Inflammatory macrophage treated with lipopolysaccharide for 4 hours (primary cell): ENCODE data around the gene CST6.

ENCODE experiments used
- DNase-seq: peaks from one replicate; pipeline ENCODE4 v3.0.0-alpha.2; 2020

Gene CST6

GRCh38 chr11:66011785-66012303 lies at the start of gene CST6:
Gene CST6, plus strand, starts transcription at chr11:66012008. Its CDS starts 37 bp downstream, at chr11:66012045.
- no peak for DNase-seq

- no peak for DNase-seq
Measured at GRCh38 chr11:65962141-65962564, 49.7 kb upstream of the CST6 start.

DNA sequence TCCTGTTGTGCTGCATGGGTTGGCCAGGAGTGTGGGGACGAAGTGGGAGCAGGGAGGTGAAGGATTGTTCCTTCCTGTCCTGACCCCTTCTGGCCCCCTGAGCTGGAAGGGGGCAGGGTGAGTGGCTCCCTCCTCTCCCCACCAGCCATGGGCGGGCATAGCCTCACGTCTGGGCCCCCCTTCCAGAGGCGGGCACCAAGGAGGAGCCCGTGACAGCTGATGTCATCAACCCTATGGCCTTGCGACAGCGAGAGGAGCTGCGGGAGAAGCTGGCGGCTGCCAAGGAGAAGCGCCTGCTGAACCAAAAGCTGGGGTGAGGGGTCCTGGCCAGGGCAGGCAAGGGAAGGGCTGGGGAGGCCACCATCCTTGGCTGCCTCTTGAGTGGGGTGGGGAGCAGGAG lies 46.9 kb upstream of the CST6 start:
- no peak for DNase-seq

DNA sequence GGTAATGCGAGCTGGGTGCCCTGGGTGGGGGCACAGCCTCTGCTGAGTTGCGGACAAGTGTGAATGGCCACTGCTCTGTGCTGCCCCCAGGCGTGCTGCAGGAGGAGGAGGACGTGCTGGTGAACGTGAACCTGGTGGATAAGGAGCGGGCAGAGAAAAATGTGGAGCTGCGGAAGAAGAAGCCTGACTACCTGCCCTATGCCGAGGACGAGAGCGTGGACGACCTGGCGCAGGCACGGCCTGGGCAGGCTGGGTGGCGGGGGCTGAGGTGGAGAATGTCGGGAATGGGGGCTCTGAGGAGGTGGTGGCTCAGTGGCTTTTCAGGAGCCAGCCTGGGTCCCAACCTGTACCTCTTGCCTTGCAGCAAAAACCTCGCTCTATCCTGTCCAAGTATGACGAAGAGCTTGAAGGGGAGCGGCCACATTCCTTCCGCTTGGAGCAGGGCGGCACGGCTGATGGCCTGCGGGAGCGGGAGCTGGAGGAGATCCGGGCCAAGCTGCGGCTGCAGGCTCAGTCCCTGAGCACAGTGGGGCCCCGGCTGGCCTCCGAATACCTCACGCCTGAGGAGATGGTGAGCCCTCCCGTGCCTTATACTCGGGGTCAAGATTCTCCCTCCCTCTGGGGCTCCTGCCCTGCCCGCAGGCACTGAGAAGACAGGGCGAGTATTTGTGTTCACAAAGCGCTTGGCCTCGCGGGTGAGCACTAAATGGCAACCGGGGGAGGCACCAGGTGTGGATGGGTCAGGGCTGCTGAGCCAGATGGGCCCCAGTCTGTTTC lies 45.6 kb upstream of the CST6 start:
- no peak for DNase-seq

DNA sequence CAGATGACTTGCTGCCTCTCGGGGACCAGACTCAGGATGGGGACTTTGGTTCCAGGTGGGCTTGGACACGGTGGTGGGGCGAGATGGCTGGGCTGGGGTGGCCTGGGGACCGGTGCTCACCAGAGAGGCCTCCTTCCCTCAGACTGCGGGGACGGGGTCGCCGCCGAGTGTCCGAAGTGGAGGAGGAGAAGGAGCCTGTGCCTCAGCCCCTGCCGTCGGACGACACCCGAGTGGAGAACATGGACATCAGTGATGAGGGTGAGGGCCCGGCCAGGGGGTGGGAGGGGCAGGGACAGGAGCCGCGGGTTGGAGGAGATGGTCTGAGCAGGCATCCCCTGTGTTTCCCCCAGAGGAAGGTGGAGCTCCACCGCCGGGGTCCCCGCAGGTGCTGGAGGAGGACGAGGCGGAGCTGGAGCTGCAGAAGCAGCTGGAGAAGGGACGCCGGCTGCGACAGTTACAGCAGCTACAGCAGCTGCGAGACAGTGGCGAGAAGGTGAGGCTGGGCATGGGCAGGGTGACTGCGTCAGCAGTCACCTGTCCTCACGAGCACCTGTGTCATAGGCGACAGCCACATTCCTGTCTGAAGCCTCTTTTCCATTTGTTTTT lies 44.4 kb upstream of the CST6 start:
- no peak for DNase-seq

DNA sequence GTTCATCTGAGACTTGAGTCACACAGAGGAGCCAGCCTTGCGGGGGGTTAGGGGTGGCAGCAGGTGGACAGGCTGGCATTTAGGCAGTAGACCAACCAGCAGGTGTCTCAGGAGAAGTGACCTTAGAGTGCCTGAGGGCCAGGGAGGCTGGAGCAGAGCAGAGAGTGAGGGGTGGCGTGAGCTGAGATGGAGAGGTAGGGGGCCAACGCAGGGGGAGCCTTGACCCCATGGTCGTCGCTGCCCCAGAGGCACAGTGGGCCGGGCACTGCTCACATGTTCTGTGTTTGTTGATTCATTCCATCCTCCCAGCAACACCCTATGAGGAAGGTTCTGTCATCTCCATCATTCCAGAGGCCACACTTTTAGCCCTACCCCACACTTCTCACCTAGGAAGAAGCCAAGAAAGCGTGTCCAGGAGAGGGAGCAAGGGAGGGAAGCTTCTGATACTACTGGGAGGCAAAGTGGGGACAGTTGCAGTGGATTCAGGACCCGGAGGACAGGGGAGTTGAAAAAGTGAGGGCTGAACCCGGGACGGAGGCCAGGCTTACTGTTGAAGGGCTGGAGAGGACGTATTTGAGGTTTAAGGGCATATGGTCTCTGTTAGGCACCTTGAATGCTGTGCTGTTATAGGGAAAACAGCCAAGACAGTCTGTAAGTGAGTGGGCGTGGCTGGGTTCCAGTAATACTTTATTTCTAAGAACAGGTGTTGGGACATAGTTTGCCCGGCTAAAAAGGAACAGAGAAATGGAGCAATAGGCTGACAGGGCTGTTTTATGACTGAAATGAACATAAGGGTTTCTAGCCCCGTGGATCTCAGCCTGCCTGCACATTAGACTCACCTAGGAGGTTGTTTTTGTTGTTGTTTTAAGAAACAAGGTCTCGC lies 43.0 kb upstream of the CST6 start:
- DNase-seq, result peak; percentile 77

DNA sequence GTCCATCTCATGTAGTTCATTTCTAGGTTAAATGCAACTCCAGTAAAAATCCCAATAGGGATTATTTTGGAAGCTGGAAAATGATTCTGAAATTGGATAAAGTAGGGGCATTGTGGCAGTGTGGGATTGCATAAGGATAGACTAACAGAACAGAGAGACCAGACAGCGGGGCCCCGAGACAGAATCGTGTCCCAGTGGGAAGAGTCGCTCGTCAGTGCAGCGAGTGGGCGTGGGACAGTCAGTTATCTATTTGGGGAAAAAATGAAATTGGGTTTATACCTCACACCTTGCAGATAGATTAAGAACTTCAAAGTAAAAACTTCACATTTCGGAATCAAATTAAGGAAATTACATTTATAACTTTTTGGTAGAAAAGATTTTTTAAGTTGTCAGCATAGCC lies 39.7 kb upstream of the CST6 start:
- DNase-seq, result no peak

DNA sequence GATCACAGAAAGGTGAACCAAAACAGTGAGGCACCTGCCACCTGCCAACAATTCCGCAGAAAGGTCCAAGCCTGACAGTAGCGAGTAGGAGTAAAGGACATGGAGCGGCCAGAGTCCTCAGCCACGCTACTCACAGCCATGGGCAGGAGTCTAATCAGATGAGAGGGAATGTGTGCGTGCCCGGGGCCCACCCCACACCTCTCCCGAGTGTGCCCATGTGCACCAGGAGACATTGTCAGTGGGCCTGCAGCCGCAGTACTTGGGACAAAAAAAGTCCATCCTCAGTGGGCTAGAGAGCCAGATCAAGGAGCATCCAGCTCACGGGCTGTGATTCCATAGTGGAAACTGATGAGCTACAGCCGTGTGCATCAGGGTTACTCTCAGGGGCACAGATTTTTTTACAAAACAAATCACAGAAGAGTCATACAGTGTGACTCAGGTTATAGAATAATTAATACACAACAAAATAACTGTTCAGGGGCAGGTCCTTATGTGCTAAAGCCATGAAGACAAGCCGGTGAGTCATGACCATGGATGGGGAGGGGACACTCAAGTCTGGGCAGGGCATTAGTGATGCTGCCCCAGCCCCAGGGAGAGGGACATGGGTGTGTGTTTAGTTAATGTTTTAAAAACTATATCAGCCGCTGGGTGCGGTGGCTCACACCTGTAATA lies 38.2 kb upstream of the CST6 start:
- no peak for DNase-seq

- no peak for DNase-seq
Measured at GRCh38 chr11:65975771-65976170, 36.0 kb upstream of the CST6 start.

- no peak for DNase-seq
Measured at GRCh38 chr11:65976216-65977176, 35.3 kb upstream of the CST6 start.

DNA sequence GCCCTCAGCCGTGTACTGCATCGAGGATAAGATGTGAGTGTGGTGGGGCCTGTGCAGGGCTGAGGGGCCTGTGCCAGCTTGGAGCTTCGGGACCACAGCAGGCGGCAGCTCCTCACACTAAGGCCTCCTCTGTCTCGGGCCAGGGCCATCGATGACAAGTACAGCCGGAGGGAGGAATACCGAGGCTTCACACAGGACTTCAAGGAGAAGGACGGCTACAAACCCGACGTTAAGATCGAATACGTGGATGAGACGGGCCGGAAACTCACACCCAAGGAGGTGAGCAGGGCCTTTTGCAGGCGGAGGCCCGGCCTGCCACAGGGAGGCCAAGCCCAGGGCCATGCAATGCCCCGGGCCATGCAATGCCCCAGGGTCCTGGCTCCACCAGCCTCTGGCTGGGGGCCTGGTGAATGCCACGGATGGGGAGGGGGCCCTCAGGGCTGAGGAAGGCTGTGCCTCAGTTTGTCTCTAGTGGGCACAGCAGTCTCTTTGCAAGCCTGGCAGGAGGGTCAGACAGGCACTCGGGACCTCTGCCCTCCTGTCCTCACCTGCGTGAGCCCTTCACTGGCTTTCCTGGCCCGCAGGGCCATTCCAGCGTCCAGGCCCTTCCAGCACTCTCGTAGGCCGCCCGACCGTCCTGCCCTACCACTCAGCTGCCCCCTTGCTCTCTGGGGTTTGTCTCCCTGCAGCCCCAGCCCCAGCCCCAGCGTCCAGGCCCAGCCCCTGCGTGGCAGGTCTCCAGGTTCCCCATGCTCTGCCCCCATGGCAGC lies 34.0 kb upstream of the CST6 start:
- DNase-seq, result no peak

- no peak for DNase-seq
Measured at GRCh38 chr11:65978391-65979238, 33.2 kb upstream of the CST6 start.

DNA sequence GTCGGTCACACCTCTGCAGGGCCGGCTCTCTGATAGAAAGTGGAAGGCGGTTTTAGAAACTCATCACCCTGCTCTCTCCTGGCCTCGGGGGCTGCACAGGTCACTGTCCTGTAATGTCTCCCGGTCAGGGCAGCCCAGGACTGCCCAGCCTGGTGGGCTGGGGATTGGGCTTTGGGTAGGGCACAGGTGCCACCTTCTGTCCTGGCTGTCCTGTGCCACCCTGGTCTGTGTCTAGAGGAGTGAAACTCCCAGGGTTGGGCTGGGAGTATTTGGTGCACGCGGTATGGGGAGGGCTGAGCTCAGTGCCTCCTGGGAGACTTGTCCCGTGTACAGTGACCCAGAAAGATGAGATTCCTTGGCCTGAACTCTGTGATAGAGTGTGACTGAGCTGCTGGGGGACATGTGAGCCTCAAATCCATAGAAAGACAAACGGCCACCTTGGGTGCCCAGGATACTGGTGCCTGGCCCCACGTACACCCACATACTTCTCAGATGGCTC lies 32.5 kb upstream of the CST6 start:
- no peak for DNase-seq

GRCh38 chr11:65981101-65981740 lies 30.6 kb upstream of the CST6 start:
- DNase-seq, result no peak

DNA sequence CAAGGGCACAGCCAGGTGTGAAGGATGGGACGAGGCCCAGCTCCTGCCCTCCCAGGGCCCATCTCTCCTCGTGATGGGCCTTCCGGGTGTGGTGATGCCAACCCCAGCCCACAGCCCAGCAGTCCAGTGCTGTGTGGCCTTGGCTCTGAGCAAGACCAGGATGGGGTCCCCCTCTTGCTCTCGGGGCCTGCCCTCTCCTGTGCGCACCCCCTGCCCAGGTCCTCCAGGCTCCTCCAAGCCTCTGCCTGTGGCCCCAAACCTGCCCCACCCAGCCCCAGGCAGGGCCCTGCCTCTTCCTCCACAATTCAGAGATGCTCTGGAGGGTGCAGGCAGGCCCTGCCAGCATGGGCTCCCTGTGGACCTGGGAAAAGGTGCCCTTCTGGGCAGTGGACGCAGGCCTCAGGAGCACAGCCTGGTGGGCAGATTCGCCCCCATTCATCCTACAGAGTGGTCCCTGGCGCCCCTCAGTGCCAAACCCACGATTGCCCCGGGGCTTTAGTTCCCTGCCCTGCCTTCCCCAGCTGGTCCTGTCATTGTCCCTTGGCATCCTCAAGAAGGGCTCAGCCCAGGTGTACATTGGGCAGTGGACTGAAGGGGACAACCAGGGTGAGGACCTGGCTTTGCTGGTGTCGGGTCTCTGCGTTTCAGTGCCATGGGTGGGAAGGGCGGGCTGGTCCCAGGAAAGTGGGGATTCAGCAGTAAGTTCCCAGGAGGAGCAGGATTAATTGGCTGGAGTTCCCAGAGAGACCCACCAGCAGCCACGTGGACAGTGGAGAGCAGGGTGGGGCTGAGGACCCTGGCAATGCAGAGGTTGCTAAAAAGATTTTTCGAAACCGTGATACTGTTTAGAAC lies 29.6 kb upstream of the CST6 start:
- no peak for DNase-seq

GRCh38 chr11:65982824-65983588 lies 28.8 kb upstream of the CST6 start:
- DNase-seq, result no peak

- no peak for DNase-seq
Measured at GRCh38 chr11:65983589-65983987, 28.2 kb upstream of the CST6 start.
